Activated T-cell treated with anti-CD3 and anti-CD28 coated beads, Interleukin-2, amount 50 U/mL, for 24 hours (primary cell): ENCODE results near the gene RBPJ.

Source experiments
- DNase-seq: peaks from one replicate; pipeline ENCODE4 v3.0.0-alpha.2; 2020
- H3K27ac Mint-ChIP-seq: 2 replicates; pipeline ENCODE4 v1.8.0; 2020; ENCODE audit warnings: mild to moderate bottlenecking, mixed read lengths
- H3K27me3 Mint-ChIP-seq: 2 replicates; pipeline ENCODE4 v1.8.0; 2020; ENCODE audit warnings: mixed read lengths
- H3K36me3 Mint-ChIP-seq: 2 replicates; pipeline ENCODE4 v1.8.0; 2020; ENCODE audit warnings: low read depth, mixed read lengths
- H3K4me1 Mint-ChIP-seq: 2 replicates; pipeline ENCODE4 v1.8.0; 2020; ENCODE audit warnings: low read depth, mixed read lengths
- H3K4me3 Mint-ChIP-seq: 2 replicates; pipeline ENCODE4 v1.8.0; 2020; ENCODE audit warnings: mild to moderate bottlenecking, moderate library complexity, mixed read lengths
- H3K9me3 Mint-ChIP-seq: 2 replicates; pipeline ENCODE4 v1.8.0; 2020; ENCODE audit warnings: mixed read lengths

RBPJ gene

GRCh38 chr4:26367811-26368210, 47.0 kb downstream of the RBPJ start:
- Mint-ChIP-seq H3K36me3 (peaks cover 55% of the 10 kb centered on the region), H3K4me1 (peaks cover 51% of the 10 kb centered on the region), H3K27me3 (no peaks in the 10 kb centered on the region), H3K9me3 (no peaks in the 10 kb centered on the region), H3K4me3 (no peak overlapping the region), H3K27ac (no peak overlapping the region)
- no peak for DNase-seq

- Mint-ChIP-seq H3K27me3 (no peaks in the 10 kb centered on the region), H3K27ac (no peak overlapping the region), H3K36me3 (peaks cover 59% of the 10 kb centered on the region), H3K4me3 (no peak overlapping the region), H3K4me1 (peaks cover 55% of the 10 kb centered on the region), H3K9me3 (no peaks in the 10 kb centered on the region)
- DNase-seq, result no peak
Observed at GRCh38 chr4:26368685-26369084, 47.9 kb downstream of the RBPJ start.

- no peak for DNase-seq
- Mint-ChIP-seq H3K27ac (no peak overlapping the region), H3K4me1 (peaks cover 57% of the 10 kb centered on the region), H3K4me3 (no peak overlapping the region), H3K9me3 (no peaks in the 10 kb centered on the region), H3K27me3 (no peaks in the 10 kb centered on the region), H3K36me3 (peaks cover 59% of the 10 kb centered on the region)
Observed at GRCh38 chr4:26369132-26369531, 48.3 kb downstream of the RBPJ start.

GRCh38 chr4:26369581-26369980, 48.8 kb downstream of the RBPJ start:
- H3K9me3 Mint-ChIP-seq, result no peaks in the 10 kb centered on the region
- no peak overlapping the region for H3K4me3 Mint-ChIP-seq
- H3K27ac Mint-ChIP-seq, result no peak overlapping the region
- peaks cover 60% of the 10 kb centered on the region for H3K4me1 Mint-ChIP-seq
- H3K27me3 Mint-ChIP-seq, result no peaks in the 10 kb centered on the region
- no peak for DNase-seq
- H3K36me3 Mint-ChIP-seq, result peaks cover 60% of the 10 kb centered on the region

- H3K27ac Mint-ChIP-seq, result no peak overlapping the region
- H3K4me3 Mint-ChIP-seq, result no peak overlapping the region
- H3K27me3 Mint-ChIP-seq, result no peaks in the 10 kb centered on the region
- no peaks in the 10 kb centered on the region for H3K9me3 Mint-ChIP-seq
- no peak for DNase-seq
- H3K4me1 Mint-ChIP-seq, result peaks cover 72% of the 10 kb centered on the region
- peaks cover 67% of the 10 kb centered on the region for H3K36me3 Mint-ChIP-seq
Observed at GRCh38 chr4:26372076-26372475, 51.3 kb downstream of the RBPJ start.

- DNase-seq, result peak; percentile 43
- Mint-ChIP-seq H3K4me3 (no peak overlapping the region), H3K27ac (peak overlapping the region; percentile 35), H3K4me1 (peaks cover 76% of the 10 kb centered on the region), H3K36me3 (peaks cover 65% of the 10 kb centered on the region), H3K27me3 (no peaks in the 10 kb centered on the region), H3K9me3 (no peaks in the 10 kb centered on the region)
Observed at GRCh38 chr4:26372525-26373172, 51.8 kb downstream of the RBPJ start.

- no peak for DNase-seq
- H3K9me3 Mint-ChIP-seq, result no peaks in the 10 kb centered on the region
- no peak overlapping the region for H3K27ac Mint-ChIP-seq
- H3K36me3 Mint-ChIP-seq, result peaks cover 54% of the 10 kb centered on the region
- H3K27me3 Mint-ChIP-seq, result no peaks in the 10 kb centered on the region
- peaks cover 72% of the 10 kb centered on the region for H3K4me1 Mint-ChIP-seq
- H3K4me3 Mint-ChIP-seq, result no peak overlapping the region
Observed at GRCh38 chr4:26375551-26375950, 54.7 kb downstream of the RBPJ start.

GRCh38 chr4:26377328-26378311, 56.8 kb downstream of the RBPJ start:
- Mint-ChIP-seq H3K9me3 (no peaks in the 10 kb centered on the region), H3K4me3 (no peak overlapping the region), H3K27ac (peak overlapping the region; percentile 19), H3K4me1 (peaks cover 66% of the 10 kb centered on the region), H3K36me3 (peaks cover 49% of the 10 kb centered on the region), H3K27me3 (no peaks in the 10 kb centered on the region)
- DNase-seq, result no peak

- no peak overlapping the region for H3K27ac Mint-ChIP-seq
- DNase-seq, result no peak
- peaks cover 42% of the 10 kb centered on the region for H3K36me3 Mint-ChIP-seq
- peaks cover 61% of the 10 kb centered on the region for H3K4me1 Mint-ChIP-seq
- H3K9me3 Mint-ChIP-seq, result no peaks in the 10 kb centered on the region
- H3K4me3 Mint-ChIP-seq, result no peak overlapping the region
- H3K27me3 Mint-ChIP-seq, result no peaks in the 10 kb centered on the region
Observed at GRCh38 chr4:26379837-26380236, 59.0 kb downstream of the RBPJ start.

GRCh38 chr4:26380740-26381139, 59.9 kb downstream of the RBPJ start:
- Mint-ChIP-seq H3K27ac (no peak overlapping the region), H3K4me3 (no peak overlapping the region), H3K27me3 (no peaks in the 10 kb centered on the region), H3K4me1 (peaks cover 59% of the 10 kb centered on the region), H3K36me3 (peaks cover 38% of the 10 kb centered on the region), H3K9me3 (no peaks in the 10 kb centered on the region)
- DNase-seq, result no peak

GRCh38 chr4:26384380-26385057, 63.7 kb downstream of the RBPJ start:
- no peaks in the 10 kb centered on the region for H3K9me3 Mint-ChIP-seq
- H3K27ac Mint-ChIP-seq, result no peak overlapping the region
- no peak overlapping the region for H3K4me3 Mint-ChIP-seq
- H3K36me3 Mint-ChIP-seq, result peaks cover 45% of the 10 kb centered on the region
- H3K4me1 Mint-ChIP-seq, result peaks cover 50% of the 10 kb centered on the region
- no peak for DNase-seq
- no peaks in the 10 kb centered on the region for H3K27me3 Mint-ChIP-seq

- Mint-ChIP-seq H3K27me3 (no peaks in the 10 kb centered on the region), H3K9me3 (no peaks in the 10 kb centered on the region), H3K4me3 (no peak overlapping the region), H3K4me1 (peaks cover 44% of the 10 kb centered on the region), H3K27ac (no peak overlapping the region), H3K36me3 (peaks cover 56% of the 10 kb centered on the region)
- no peak for DNase-seq
Observed at GRCh38 chr4:26385690-26386089, 64.9 kb downstream of the RBPJ start.

- peaks cover 41% of the 10 kb centered on the region for H3K4me1 Mint-ChIP-seq
- no peak overlapping the region for H3K27ac Mint-ChIP-seq
- H3K27me3 Mint-ChIP-seq, result no peaks in the 10 kb centered on the region
- H3K9me3 Mint-ChIP-seq, result no peaks in the 10 kb centered on the region
- H3K4me3 Mint-ChIP-seq, result no peak overlapping the region
- H3K36me3 Mint-ChIP-seq, result peaks cover 63% of the 10 kb centered on the region
- DNase-seq, result no peak
Observed at GRCh38 chr4:26386386-26386785, 65.6 kb downstream of the RBPJ start.

- Mint-ChIP-seq H3K4me3 (no peak overlapping the region), H3K9me3 (no peaks in the 10 kb centered on the region), H3K36me3 (peaks cover 83% of the 10 kb centered on the region)
Observed at GRCh38 chr4:26388671-26389070, 67.9 kb downstream of the RBPJ start.

More at GRCh38 chr4:26388671-26389070, 67.9 kb downstream of the RBPJ start:
- DNase-seq, result no peak
- Mint-ChIP-seq H3K4me1 (peaks cover 31% of the 10 kb centered on the region), H3K27me3 (no peaks in the 10 kb centered on the region), H3K27ac (peak overlapping the region; percentile 18)
